CD4-positive, alpha-beta T cell treated with Interleukin-1 beta for 1 hour (primary cell): ENCODE data around the gene PTPN4.
A peak's percentile ranks its signal among the peaks of the same experiment; 100 is the strongest.
"Not testable (repeated sequence)": the region's sequence is repeated elsewhere in the genome, so short reads cannot be mapped to it uniquely, and the experiment has no call there.

Experiments
- DNase-seq, 2 donors: peaks; one replicate each; pipeline ENCODE4 v3.0.0-alpha.2; 2020 to 2022

PTPN4 gene

GRCh38 chr2:119950966-119951365 lies 191.2 kb downstream of the PTPN4 start:
- no peak for DNase-seq

DNA sequence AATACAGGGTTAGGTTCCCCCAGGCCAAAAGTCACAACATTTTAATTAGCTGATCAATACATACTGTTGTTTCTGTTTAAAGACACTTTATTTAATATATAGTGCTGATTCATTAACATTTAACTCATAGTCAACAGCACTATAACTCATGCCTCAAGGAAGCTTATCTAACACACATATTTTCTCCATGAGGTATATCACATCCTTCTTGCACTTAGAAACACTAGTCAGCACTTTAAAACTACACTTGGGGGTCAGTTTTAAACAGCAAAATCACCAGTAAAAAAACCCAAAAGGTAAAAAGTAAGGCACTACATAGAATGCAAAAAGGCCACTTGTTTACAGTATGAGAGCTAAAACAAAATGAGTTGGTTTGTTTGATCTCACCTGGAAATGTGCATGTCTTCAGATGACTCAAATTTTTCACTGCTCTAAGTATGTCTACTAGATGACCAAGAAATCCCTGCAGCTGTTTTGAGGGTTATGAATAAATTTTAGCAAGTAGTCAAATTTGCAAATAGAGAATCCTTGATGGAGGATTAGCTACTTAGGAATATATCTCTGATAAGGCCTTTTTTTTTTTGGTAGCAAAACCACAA lies 199.0 kb downstream of the PTPN4 start:
- no peak for DNase-seq

DNA sequence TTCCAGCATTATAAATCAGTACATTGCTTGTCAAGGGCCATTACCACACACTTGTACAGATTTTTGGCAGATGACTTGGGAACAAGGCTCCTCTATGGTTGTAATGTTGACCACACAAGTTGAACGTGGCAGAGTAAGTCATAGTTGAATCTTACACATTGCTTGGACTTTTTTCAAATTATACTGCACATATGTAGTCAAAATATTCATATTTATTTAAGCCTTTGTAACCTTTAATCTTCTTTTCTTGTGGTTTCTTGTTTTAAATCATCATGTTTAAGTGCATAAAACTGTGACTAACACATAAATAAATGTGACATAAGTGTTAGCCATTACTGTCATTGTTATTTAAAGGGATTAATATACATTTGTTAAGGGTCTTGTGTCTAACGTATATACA lies 201.1 kb downstream of the PTPN4 start:
- DNase-seq = no peak

- DNase-seq = no peak
Observed at GRCh38 chr2:119981896-119982295, 222.2 kb downstream of the PTPN4 start.

GRCh38 chr2:119982506-119982905 lies 222.8 kb downstream of the PTPN4 start:
- DNase-seq = no peak

- DNase-seq = no peak
Observed at GRCh38 chr2:119983108-119983507, 223.4 kb downstream of the PTPN4 start.

DNA sequence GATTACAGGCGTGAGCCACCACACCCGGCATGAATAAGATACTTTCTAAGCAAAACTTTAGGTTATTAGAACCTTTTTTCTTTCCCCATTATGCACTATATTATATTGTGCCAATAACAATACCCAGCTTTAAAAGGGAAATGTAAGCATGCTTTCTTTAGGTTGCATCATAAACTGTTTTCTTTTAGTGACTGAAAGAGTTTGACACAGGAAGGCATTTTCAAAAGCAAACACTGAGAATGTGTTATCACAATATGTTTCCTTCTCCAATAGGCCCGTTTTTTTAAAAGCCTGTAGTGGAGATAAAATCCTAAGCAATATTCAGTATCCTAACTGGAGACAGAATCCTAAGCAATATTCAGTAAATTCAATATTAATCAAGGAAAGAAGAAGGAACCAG lies 236.4 kb downstream of the PTPN4 start:
- DNase-seq = no peak

- not testable (repeated sequence) for DNase-seq
Observed at GRCh38 chr2:119996896-119997891, 237.5 kb downstream of the PTPN4 start.

DNA sequence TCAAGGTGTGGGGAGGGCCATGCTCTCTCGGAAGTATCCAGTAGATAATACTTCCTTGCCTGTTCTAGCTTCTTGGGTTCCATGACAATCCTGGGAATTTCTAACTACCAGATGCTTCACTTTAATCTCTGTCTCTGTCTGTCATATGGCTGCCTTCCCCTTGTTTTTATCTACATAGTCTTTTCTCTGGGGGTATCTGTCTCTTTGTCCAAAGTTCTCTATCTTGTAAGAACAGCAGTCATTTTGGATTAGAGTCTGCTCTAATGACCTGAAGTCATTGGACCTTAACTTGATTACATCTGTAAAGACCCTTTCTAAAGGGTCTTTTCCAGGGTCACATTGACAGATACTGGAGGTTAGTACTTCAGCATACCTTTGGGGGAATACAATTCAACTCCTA lies 241.7 kb downstream of the PTPN4 start:
- no peak for DNase-seq

DNA sequence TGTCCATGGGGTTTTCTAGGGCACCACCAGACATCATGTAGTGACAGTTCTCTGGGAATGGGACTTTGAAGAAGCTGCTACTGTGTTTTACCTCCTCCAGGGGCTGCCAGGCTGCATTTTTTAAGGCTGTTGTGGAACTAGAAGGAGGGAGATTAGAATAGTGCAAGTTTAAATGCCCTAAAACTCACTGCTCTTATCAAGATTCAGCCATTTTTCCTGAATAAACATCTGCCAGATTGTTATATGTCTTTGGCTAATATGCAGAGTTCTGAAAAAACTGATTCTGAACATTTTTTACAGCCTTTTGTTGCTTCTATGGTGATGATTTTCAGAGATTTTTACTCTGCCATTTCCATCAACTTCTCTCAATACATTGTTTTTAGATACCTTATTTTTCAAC lies 244.5 kb downstream of the PTPN4 start:
- DNase-seq = no peak

- DNase-seq = no peak
Observed at GRCh38 chr2:120005834-120006521, 246.3 kb downstream of the PTPN4 start.

GRCh38 chr2:120007851-120008250 lies 248.1 kb downstream of the PTPN4 start:
- no peak for DNase-seq

- DNase-seq = no peak
Observed at GRCh38 chr2:120012363-120012762, 252.6 kb downstream of the PTPN4 start.

- peak; percentile 80 to 84 for DNase-seq
Observed at GRCh38 chr2:120012771-120013596, 253.3 kb downstream of the PTPN4 start, which contains the start of gene EPB41L5. Gene EPB41L5, plus strand, starts transcription at chr2:120013077. Its CDS starts 6,008 bp downstream, at chr2:120019085.

DNA sequence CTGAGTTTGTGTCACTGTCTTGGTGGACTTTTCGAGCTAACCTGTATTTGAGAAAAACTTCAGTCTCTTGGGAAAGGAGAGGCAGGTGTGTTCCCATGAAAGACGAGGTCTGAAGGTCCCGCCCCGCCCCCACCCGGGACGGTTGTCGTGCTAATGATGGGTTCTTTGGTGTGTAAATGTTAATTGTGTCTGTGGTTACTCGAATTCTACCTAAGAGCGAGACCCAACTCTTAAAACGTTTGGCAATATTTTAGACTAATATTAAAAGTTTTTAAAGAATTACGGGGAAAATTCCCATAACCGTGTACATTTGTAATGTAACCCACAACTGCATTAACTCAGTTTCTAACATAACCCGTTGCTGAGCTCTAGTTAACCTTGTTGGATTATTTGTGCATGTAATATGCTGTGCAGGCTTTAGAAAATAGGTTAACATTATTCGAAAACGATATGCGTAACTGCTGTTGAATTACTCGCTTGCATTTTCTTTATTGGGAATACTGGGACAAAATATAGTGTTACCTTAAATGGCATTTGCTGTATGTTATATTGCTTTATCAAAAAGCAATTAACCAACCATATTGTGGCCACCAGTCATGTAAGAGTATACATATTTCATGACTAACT lies 254.0 kb downstream of the PTPN4 start:
- DNase-seq = no peak

DNA sequence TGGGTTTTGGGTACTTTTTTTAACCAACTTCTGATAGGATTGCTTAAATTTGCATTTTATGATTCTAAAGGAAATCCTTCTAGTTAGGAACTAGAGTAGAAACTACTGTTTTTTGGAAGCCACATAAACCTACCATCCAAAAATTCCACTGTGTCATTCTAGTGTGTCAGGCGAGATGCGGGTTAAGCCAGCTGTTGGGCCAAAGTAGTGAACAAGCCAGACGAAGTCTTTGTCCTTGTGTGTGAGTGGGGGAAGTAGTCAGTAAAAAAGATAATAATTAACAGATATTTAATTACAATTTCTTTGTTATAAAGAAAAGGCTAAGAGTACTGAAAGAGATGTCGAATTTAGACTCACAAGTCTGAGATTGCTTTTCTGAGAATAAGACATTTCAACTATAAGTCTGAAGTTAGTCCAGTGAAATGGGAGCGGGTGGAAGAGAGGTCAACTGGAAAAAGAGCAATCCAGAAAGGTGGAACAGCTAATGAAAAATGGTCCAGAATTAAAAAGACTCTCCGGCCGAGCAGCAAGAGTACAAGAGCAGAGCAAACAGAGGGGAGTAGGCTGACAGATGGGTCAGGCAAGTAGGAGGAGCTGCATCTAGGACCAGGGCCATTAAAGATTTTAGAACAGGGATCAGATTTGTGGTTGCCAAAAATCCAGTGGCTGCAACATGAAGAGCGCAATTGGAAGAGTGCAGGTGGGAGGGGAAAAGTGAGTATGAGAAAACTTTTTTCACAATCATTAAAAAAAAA lies 254.7 kb downstream of the PTPN4 start:
- no peak for DNase-seq

DNA sequence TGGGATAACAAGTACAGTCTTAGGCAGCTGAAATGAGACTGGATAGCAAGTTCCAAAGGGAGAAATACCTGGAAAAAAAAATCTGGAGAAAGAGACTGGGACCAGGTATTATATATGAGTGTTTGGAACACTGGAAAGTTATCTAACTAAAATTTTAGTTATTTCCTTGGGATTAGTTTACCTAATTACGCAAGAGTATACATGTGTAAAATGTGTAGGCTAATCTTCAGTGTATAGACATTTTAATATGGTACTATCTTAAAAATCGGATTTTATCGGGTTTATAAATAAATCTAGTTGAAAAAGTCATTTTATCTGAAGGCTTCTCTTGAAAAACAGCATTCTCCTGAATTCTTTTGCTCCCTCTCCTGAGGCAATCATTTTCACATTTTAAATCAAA lies 257.1 kb downstream of the PTPN4 start:
- DNase-seq = no peak

DNA sequence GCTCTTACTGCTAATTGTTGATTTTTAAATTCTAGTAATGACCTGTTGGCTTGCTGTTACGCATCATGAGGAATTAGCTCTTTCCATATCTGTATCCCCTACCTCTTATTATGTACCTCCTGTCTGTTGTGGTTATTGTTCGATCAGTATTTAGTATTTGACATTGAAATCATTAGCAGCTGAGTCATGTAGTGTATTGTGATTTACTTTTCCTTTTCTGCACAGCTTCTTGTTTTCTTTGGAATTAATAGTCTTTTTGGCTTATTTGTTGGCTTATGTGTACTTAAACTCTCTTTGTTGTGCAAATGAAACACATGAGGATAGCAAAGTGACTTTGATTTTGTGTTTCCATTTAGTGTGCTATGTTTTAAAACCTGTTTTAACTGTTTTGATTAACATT lies 257.5 kb downstream of the PTPN4 start:
- no peak for DNase-seq

DNA sequence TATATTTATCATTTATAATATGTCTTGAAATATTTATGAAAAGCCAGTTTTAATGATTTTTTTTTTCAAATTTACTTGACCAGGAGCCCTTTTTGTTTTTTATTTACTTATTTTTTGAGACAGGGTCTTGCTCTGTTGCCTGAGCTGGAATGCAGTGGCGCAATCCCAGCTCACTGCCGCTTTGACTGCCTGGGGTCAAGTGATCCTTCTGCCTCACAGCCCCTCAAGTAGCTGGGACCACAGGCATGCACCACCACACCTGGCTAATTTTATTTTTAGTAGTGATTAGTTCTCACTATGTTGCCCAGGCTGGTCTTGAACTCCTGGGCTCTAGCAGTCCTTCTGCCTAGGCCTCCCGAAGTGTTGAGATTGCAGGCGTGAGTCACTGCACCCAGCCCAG lies 258.8 kb downstream of the PTPN4 start:
- DNase-seq = no peak

DNA sequence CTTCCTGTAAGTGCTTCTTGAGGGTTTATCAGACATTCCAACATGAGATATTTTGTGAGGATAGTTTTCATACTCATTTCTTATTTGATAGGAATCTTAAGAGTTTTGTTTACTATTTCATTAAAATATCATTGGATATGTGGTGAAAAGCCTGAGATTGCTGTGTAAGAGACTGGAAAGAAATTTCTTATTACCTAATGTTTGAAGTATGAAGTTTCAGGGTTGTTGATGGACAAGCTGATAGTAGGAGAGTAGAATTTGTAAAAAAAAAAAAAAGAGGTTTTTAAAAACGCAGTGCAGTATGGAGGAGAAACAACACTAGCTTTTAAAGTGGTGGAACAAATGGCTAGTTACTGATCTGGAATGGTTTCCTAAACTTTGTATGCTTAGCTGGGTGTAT lies 260.8 kb downstream of the PTPN4 start:
- no peak for DNase-seq

DNA sequence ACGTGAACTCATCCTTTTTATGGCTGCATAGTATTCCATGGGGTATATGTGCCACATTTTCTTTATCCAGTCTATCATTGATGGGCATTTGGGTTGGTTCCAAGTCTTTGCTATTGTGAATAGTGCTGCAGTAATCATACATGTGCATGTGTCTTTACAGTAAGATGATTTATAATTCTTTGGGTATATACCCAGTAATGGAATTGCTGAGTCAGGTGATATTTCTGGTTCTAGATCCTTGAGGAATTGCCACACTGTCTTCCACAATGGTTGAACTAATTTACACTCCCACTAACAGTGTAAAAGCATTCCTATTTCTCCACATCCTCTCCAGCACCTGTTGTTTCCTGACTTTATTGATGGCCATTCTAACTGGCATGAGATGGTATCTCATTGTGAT lies 262.8 kb downstream of the PTPN4 start:
- not testable (repeated sequence) for DNase-seq
